Measurements from ENCODE around the gene E2F7.

- TF ChIP-seq, protein P1, sequence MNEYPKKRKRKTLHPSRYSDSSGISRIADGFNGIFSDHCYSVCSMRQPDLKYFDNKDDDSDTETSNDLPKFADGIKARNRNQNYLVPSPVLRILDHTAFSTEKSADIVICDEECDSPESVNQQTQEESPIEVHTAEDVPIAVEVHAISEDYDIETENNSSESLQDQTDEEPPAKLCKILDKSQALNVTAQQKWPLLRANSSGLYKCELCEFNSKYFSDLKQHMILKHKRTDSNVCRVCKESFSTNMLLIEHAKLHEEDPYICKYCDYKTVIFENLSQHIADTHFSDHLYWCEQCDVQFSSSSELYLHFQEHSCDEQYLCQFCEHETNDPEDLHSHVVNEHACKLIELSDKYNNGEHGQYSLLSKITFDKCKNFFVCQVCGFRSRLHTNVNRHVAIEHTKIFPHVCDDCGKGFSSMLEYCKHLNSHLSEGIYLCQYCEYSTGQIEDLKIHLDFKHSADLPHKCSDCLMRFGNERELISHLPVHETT (tag by site-specific recombination; IDR thresholded peaks at IDR 0.05) = no peak
- TF ChIP-seq ZNF76 (tag by site-specific recombination; IDR thresholded peaks at IDR 0.05; ENCODE audit: borderline replicate concordance, low read depth) (no peak), ZSCAN23 (tag by site-specific recombination; IDR thresholded peaks at IDR 0.05) (no peak), KLF8 (tag by site-specific recombination; IDR thresholded peaks at IDR 0.05) (no peak), ZNF768 (tag by site-specific recombination; IDR thresholded peaks at IDR 0.05) (no peak), ZBTB1 (tag by site-specific recombination; IDR thresholded peaks at IDR 0.05) (no peak), ZNF324 (tag by site-specific recombination; IDR thresholded peaks at IDR 0.05) (no peak), ZIC2 (tag by site-specific recombination; IDR thresholded peaks at IDR 0.05) (no peak), ZNF777 (tag by site-specific recombination; IDR thresholded peaks at IDR 0.05; ENCODE audit: borderline replicate concordance) (no peak), PRDM10 (tag by site-specific recombination; IDR thresholded peaks at IDR 0.05) (no peak), ZNF140 (tag by site-specific recombination; IDR thresholded peaks at IDR 0.05) (no peak)
- TF ChIP-seq, protein P2, sequence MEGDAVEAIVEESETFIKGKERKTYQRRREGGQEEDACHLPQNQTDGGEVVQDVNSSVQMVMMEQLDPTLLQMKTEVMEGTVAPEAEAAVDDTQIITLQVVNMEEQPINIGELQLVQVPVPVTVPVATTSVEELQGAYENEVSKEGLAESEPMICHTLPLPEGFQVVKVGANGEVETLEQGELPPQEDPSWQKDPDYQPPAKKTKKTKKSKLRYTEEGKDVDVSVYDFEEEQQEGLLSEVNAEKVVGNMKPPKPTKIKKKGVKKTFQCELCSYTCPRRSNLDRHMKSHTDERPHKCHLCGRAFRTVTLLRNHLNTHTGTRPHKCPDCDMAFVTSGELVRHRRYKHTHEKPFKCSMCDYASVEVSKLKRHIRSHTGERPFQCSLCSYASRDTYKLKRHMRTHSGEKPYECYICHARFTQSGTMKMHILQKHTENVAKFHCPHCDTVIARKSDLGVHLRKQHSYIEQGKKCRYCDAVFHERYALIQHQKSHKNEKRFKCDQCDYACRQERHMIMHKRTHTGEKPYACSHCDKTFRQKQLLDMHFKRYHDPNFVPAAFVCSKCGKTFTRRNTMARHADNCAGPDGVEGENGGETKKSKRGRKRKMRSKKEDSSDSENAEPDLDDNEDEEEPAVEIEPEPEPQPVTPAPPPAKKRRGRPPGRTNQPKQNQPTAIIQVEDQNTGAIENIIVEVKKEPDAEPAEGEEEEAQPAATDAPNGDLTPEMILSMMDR (tag by site-specific recombination; IDR thresholded peaks at IDR 0.05) = no peak
Measured at GRCh38 chr12:77003914-77004313, 61.5 kb downstream of the E2F7 start.
